ENCODE results near the gene LINC01488. TPM values are rescaled to one million over a fixed set of nuclear protein-coding genes. Genes with fewer than 3 reads are reported as not detected.

Gene LINC01488
- total and polyA plus RNA-seq, 9 donors, result not detected

Other genes starting within 250 kb of the LINC01488 start
- gene MYEOV, start 187.5 kb upstream of the LINC01488 start, total RNA-seq, result under 1 TPM in 5 of 7 donors, not detected in 2; 0.12 to 0.79 (median 0.66) TPM
- gene MYEOV, start 187.5 kb upstream of the LINC01488 start, polyA plus RNA-seq, result under 1 TPM in 1 of 2 donors, not detected in 1; 0.21 TPM
- 10 to 100 TPM in 5 of 7 donors, 1 to 10 TPM in 2; 6.0 to 58.9 (median 19.2) TPM for gene CCND1, start 159.5 kb downstream of the LINC01488 start, total RNA-seq
- 10 to 100 TPM in 1 of 2 donors, 1 to 10 TPM in 1; 3.4 to 19.3 TPM for gene CCND1, start 159.5 kb downstream of the LINC01488 start, polyA plus RNA-seq
- 10 to 100 TPM; 13.4 to 29.9 (median 22.7) TPM for gene LTO1, start 193.7 kb downstream of the LINC01488 start, total RNA-seq
- gene LTO1, start 193.7 kb downstream of the LINC01488 start, polyA plus RNA-seq, result 10 to 100 TPM; 15.5 to 15.9 TPM
- under 1 TPM in 1 of 7 donors, not detected in 6; 0.31 TPM for gene FGF19, start 222.4 kb downstream of the LINC01488 start, total RNA-seq
- gene FGF19, start 222.4 kb downstream of the LINC01488 start, polyA plus RNA-seq, result not detected

Data from ovary (tissue), 9 donors.